ENCODE data around the gene QKI. TPM values are rescaled to one million over a fixed set of nuclear protein-coding genes. Genes with fewer than 3 reads are reported as not detected.

QKI gene
- total RNA-seq, 1 experiment from 2014 or later, result 64.3 TPM

GRCh38 chr6:163459536-163459935 is 45.0 kb downstream of the QKI start:
- Histone ChIP-seq H3K9me3 (ENCODE audit: low read length) (no peaks in the 10 kb centered on the region), H3K9ac (ENCODE audit: low read length) (no peak overlapping the region), H3K4me3 (ENCODE audit: low read length) (no peak overlapping the region), H2AFZ (ENCODE audit: low read length) (no peak overlapping the region), H3K4me1 (ENCODE audit: insufficient read depth, low read length) (no peaks in the 10 kb centered on the region), H3F3A (ENCODE audit: low read length, unreplicated experiment) (no peaks in the 10 kb centered on the region), H3K27me3 (ENCODE audit: low read length) (no peaks in the 10 kb centered on the region), H3K9me2 (replicated peaks; ENCODE audit: low read length) (no peaks in the 10 kb centered on the region), H4K20me1 (ENCODE audit: low read length) (peaks cover 41% of the 10 kb centered on the region), H3K27ac (ENCODE audit: low read length) (no peak overlapping the region), H3K4me2 (ENCODE audit: low read length) (no peak overlapping the region), H3K79me2 (ENCODE audit: low read length) (peaks cover 100% of the 10 kb centered on the region), H3K36me3 (ENCODE audit: low read depth, low read length) (peaks cover 4% of the 10 kb centered on the region; the same call in 1 of the 2 replicates)
- TF ChIP-seq CTCF (conservative IDR thresholded peaks at IDR 0.05; ENCODE audit: low read depth, low read length) (no peak), EZH2 (IDR thresholded peaks at IDR 0.05; ENCODE audit: low read length, unreplicated experiment) (no peak), EZH2phosphoT487 (IDR thresholded peaks at IDR 0.05; ENCODE audit: borderline replicate concordance, low read length) (no peak)
- ChIA-PET CTCF (no interaction called here), POLR2A (ENCODE audit: unreplicated experiment) (no interaction called here)
- intact Hi-C loops (cut with micrococcal nuclease), result no loop called here
- ATAC-seq (no peak), DNase-seq (no peak)
- BruUV-seq (replicated peaks), result no TSS peak

GRCh38 chr6:163460307-163460782 is 45.8 kb downstream of the QKI start:
- no peak overlapping the region for H3K27ac ChIP-seq (ENCODE audit: low read length)
- H3K9me2 ChIP-seq (replicated peaks; ENCODE audit: low read length), result no peaks in the 10 kb centered on the region
- H3K4me2 ChIP-seq (ENCODE audit: low read length), result no peak overlapping the region
- peaks cover 4% of the 10 kb centered on the region; the same call in 1 of the 2 replicates for H3K36me3 ChIP-seq (ENCODE audit: low read depth, low read length)
- no peak for DNase-seq
- POLR2A ChIA-PET (ENCODE audit: unreplicated experiment), result no interaction called here
- ATAC-seq, result no peak
- no peaks in the 10 kb centered on the region for H3F3A ChIP-seq (ENCODE audit: low read length, unreplicated experiment)
- no peaks in the 10 kb centered on the region for H3K9me3 ChIP-seq (ENCODE audit: low read length)
- H3K79me2 ChIP-seq (ENCODE audit: low read length), result peaks cover 100% of the 10 kb centered on the region
- no peaks in the 10 kb centered on the region for H3K27me3 ChIP-seq (ENCODE audit: low read length)
- no peak overlapping the region for H3K4me3 ChIP-seq (ENCODE audit: low read length)
- CTCF ChIA-PET, result no interaction called here
- TF ChIP-seq CTCF (conservative IDR thresholded peaks at IDR 0.05; ENCODE audit: low read depth, low read length), result no peak
- no peak for TF ChIP-seq EZH2 (IDR thresholded peaks at IDR 0.05; ENCODE audit: low read length, unreplicated experiment)
- TF ChIP-seq EZH2phosphoT487 (IDR thresholded peaks at IDR 0.05; ENCODE audit: borderline replicate concordance, low read length), result no peak
- intact Hi-C loops (cut with micrococcal nuclease), result no loop called here
- BruUV-seq (replicated peaks), result no TSS peak
- no peak overlapping the region for H2AFZ ChIP-seq (ENCODE audit: low read length)
- H3K4me1 ChIP-seq (ENCODE audit: insufficient read depth, low read length), result no peaks in the 10 kb centered on the region
- H3K9ac ChIP-seq (ENCODE audit: low read length), result no peak overlapping the region
- H4K20me1 ChIP-seq (ENCODE audit: low read length), result peaks cover 35% of the 10 kb centered on the region; the same call in 1 of the 2 replicates

GRCh38 chr6:163461696-163462095 is 47.2 kb downstream of the QKI start:
- Histone ChIP-seq H3K9ac (ENCODE audit: low read length) (no peak overlapping the region), H3K4me1 (ENCODE audit: insufficient read depth, low read length) (no peaks in the 10 kb centered on the region), H3K9me3 (ENCODE audit: low read length) (no peaks in the 10 kb centered on the region), H3K79me2 (ENCODE audit: low read length) (peaks cover 96% of the 10 kb centered on the region), H3K27me3 (ENCODE audit: low read length) (no peaks in the 10 kb centered on the region), H3K4me3 (ENCODE audit: low read length) (no peak overlapping the region), H4K20me1 (ENCODE audit: low read length) (peaks cover 27% of the 10 kb centered on the region; the same call in 1 of the 2 replicates), H3K36me3 (ENCODE audit: low read depth, low read length) (no peaks in the 10 kb centered on the region; the same call in 1 of the 2 replicates), H3K4me2 (ENCODE audit: low read length) (no peak overlapping the region), H3F3A (ENCODE audit: low read length, unreplicated experiment) (no peaks in the 10 kb centered on the region), H3K27ac (ENCODE audit: low read length) (no peak overlapping the region), H3K9me2 (replicated peaks; ENCODE audit: low read length) (no peaks in the 10 kb centered on the region), H2AFZ (ENCODE audit: low read length) (no peak overlapping the region)
- intact Hi-C loops (cut with micrococcal nuclease), result no loop called here
- ATAC-seq (no peak), DNase-seq (no peak)
- no TSS peak for BruUV-seq (replicated peaks)
- TF ChIP-seq CTCF (conservative IDR thresholded peaks at IDR 0.05; ENCODE audit: low read depth, low read length) (no peak), EZH2phosphoT487 (IDR thresholded peaks at IDR 0.05; ENCODE audit: borderline replicate concordance, low read length) (no peak), EZH2 (IDR thresholded peaks at IDR 0.05; ENCODE audit: low read length, unreplicated experiment) (no peak)
- POLR2A ChIA-PET (ENCODE audit: unreplicated experiment), result no interaction called here
- CTCF ChIA-PET, result no interaction called here

All from PC-3 (cell line).